Measurements from ENCODE around the gene ANGPTL2.
"Not testable (repeated sequence)": the region's sequence is repeated elsewhere in the genome, so short reads cannot be mapped to it uniquely, and the experiment has no call there.

Gene ANGPTL2

GRCh38 chr9:127122176-127123063 lies at the start of gene ANGPTL2:
TSS of gene ANGPTL2 (minus strand) at chr9:127122635. CDS start at chr9:127108731, 13,904 bp downstream.
- TF ChIP-seq, protein P1, sequence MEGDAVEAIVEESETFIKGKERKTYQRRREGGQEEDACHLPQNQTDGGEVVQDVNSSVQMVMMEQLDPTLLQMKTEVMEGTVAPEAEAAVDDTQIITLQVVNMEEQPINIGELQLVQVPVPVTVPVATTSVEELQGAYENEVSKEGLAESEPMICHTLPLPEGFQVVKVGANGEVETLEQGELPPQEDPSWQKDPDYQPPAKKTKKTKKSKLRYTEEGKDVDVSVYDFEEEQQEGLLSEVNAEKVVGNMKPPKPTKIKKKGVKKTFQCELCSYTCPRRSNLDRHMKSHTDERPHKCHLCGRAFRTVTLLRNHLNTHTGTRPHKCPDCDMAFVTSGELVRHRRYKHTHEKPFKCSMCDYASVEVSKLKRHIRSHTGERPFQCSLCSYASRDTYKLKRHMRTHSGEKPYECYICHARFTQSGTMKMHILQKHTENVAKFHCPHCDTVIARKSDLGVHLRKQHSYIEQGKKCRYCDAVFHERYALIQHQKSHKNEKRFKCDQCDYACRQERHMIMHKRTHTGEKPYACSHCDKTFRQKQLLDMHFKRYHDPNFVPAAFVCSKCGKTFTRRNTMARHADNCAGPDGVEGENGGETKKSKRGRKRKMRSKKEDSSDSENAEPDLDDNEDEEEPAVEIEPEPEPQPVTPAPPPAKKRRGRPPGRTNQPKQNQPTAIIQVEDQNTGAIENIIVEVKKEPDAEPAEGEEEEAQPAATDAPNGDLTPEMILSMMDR (IDR thresholded peaks at IDR 0.05; ENCODE audit: low read depth, low read length) = no peak; the same call in none of the 2 replicates
- peak; percentile 98 for DNase-seq (ENCODE audit: extremely low read depth, low read depth)

DNA sequence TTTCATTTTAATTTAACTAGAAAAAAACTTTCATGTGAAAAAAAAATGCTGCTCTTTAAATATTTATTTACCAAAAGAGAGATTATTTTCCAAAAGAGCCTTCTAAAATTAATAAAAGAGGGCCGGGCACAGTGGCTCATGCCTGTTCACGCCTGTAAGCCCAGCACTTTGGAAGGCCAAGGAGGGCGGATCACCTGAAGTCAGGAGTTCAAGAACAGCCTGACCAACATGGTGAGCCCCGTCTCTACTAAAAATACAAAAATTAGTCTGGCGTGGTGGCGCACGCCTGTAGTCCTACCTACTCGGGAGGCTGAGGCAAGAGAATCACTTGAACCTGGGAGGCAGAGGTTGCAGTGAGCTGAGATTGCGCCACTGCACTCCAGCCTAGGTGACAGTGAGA lies 48.9 kb upstream of the ANGPTL2 start:
- not testable (repeated sequence) for DNase-seq (ENCODE audit: extremely low read depth, low read depth)

- TF ChIP-seq, protein P1 (IDR thresholded peaks at IDR 0.05; ENCODE audit: low read depth, low read length) = no peak
Measured at GRCh38 chr9:127170652-127171051, 48.2 kb upstream of the ANGPTL2 start.

GRCh38 chr9:127170103-127170502 lies 47.7 kb upstream of the ANGPTL2 start:
- no peak for DNase-seq (ENCODE audit: extremely low read depth, low read depth)
- TF ChIP-seq, protein P1 (IDR thresholded peaks at IDR 0.05; ENCODE audit: low read depth, low read length) = no peak

More at GRCh38 chr9:127170652-127171051, 48.2 kb upstream of the ANGPTL2 start:
- DNase-seq (ENCODE audit: extremely low read depth, low read depth) = no peak

DNA sequence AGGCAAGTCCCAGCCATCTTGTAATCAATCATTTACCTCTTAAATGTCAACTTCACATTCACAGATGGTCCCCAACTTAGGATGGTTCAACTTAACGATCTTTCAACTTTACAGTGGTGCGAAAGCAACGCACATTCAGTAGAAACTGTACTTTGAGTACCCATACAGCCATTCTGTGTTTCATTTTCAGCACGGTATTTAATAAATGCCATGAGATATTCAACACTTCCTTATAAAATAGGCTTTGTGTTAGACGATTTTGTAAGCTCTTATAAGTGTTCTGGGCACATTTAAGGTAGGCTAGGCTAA lies 47.1 kb upstream of the ANGPTL2 start:
- no peak for DNase-seq (ENCODE audit: extremely low read depth, low read depth)
- TF ChIP-seq, protein P1 (IDR thresholded peaks at IDR 0.05; ENCODE audit: low read depth, low read length) = no peak

DNA sequence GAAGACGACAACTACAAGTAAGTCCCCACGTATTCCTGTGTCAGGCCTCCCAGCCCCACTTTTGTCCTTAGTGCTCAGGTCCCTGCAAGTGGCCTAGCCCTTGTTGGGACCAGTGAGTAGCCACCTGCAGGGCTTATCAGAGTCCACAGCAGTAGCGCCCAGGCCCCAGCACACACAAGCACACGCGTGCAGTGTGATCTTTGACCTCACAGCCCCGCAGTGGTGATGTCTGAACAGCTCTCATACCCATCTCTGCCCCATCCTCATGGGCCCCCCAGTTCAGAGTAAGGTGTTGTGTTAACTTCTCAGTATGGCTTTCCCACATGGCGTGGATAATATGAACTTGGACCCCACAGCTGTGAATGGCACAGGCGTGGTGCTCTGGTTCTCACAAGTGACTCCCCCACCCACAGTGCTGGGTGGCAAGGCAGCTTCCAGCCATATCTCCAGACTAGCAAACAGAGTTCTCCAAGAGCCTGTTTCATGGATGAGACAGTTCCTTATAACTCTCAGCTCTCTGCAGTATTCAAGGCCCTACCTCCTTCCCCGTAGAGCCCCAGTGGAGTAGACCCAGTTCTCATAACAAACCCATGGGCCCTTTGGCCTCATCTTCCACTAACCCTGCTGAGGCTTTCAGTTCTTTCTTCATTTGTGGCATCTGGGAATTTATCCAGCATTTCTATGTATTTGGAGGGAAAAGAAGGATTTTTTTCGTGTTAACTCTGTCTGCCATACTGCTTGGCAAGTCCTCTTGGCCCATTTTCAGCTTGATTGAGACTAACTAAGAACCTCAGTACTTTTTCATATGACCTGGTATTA lies 46.5 kb upstream of the ANGPTL2 start:
- TF ChIP-seq, protein P1 (IDR thresholded peaks at IDR 0.05; ENCODE audit: low read depth, low read length) = no peak
- no peak for DNase-seq (ENCODE audit: extremely low read depth, low read depth)

GRCh38 chr9:127167560-127168326 lies 45.3 kb upstream of the ANGPTL2 start:
- TF ChIP-seq, protein P1 (IDR thresholded peaks at IDR 0.05; ENCODE audit: low read depth, low read length) = no peak

More at GRCh38 chr9:127167560-127168326, 45.3 kb upstream of the ANGPTL2 start:
- no peak for DNase-seq (ENCODE audit: extremely low read depth, low read depth)

Data from AG09319 (cell line).